ENCODE measurements around the gene TIPIN. TPM values are rescaled to one million over a fixed set of nuclear protein-coding genes. Genes with fewer than 3 reads are reported as not detected.
"Not testable (repeated sequence)": the region's sequence is repeated elsewhere in the genome, so short reads cannot be mapped to it uniquely, and the experiment has no call there.

Gene TIPIN
- total RNA-seq, 2 donors from 2014 or later = 8.0 to 20.1 TPM

DNA sequence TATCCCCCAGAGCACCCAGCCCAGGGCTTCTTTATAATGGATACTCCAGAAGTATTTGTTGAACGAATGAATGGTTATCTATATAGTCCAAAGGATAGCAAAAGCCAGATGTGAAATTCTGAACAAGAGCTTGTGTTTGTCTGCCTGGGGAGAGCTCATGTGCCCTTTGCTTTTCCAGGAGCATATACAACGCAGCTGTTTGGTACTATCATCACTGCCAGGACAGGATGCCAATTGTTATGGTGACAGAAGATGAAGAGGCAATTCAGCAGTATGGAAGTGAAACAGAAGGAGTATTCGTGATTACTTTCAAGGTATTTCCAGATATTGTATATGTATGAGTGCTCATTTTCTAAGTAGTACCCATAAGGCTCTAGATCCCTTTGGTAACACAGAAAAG is 48.0 kb downstream of the TIPIN start:
- Histone ChIP-seq H3K9me3 (no peaks in the 10 kb centered on the region), H3K4me3 (no peak overlapping the region), H3K36me3 (no peaks in the 10 kb centered on the region), H3K4me1 (replicated peaks) (no peaks in the 10 kb centered on the region), H3K27ac (no peak overlapping the region), H3K27me3 (replicated peaks; ENCODE audit: insufficient read depth) (no peaks in the 10 kb centered on the region)
- DNase-seq (ENCODE audit: low spot score) = no peak
- intact Hi-C loops (cut with DNase I) = no loop called here
- 93% methylated on average over 3 of the region's 3 CpGs for WGBS
- TF ChIP-seq POLR2AphosphoS5 (IDR thresholded peaks at IDR 0.05) (no peak), POLR2A (IDR thresholded peaks at IDR 0.05) (no peak), CTCF (IDR thresholded peaks at IDR 0.05) (no peak)

- WGBS = 62% methylated on average over 3 of the region's 3 CpGs
- no peak overlapping the region for H3K27ac ChIP-seq
- H3K4me3 ChIP-seq = no peak overlapping the region
- TF ChIP-seq CTCF (IDR thresholded peaks at IDR 0.05) = no peak
- no peak for TF ChIP-seq POLR2AphosphoS5 (IDR thresholded peaks at IDR 0.05)
- TF ChIP-seq POLR2A (IDR thresholded peaks at IDR 0.05) = no peak
- no peaks in the 10 kb centered on the region for H3K4me1 ChIP-seq (replicated peaks)
- H3K9me3 ChIP-seq = no peaks in the 10 kb centered on the region
- no peaks in the 10 kb centered on the region for H3K36me3 ChIP-seq
- intact Hi-C loops (cut with DNase I) = no loop called here
- DNase-seq (ENCODE audit: low spot score) = no peak
- no peaks in the 10 kb centered on the region for H3K27me3 ChIP-seq (replicated peaks; ENCODE audit: insufficient read depth)
Observed at GRCh38 chr15:66306381-66306780, 50.1 kb downstream of the TIPIN start.

DNA sequence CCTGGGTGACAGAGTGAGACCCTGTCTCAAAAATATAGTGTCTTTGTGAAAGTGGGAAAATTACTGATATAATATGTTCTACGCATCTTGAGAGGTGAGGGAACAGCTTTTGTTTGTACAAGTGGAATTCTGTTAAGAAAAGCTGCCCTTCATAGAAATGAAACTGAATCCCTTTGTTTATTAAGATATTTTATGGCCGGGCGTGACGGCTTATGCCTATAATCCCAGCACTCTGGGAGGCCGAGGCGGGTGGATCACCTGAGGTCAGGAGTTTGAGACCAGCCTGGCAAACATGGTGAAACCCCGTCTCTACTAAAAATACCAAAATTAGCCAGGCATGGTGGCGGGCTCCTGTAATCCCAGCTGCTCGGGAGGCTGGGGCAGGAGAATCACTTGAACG is 52.1 kb downstream of the TIPIN start:
- H3K27me3 ChIP-seq (replicated peaks; ENCODE audit: insufficient read depth); DNase-seq (ENCODE audit: low spot score); H3K36me3 ChIP-seq; H3K4me3 ChIP-seq; H3K9me3 ChIP-seq; H3K4me1 ChIP-seq (replicated peaks); intact Hi-C loops (cut with DNase I); H3K27ac ChIP-seq: not testable (repeated sequence)
- WGBS = 87% methylated on average over 10 of the region's 10 CpGs

DNA sequence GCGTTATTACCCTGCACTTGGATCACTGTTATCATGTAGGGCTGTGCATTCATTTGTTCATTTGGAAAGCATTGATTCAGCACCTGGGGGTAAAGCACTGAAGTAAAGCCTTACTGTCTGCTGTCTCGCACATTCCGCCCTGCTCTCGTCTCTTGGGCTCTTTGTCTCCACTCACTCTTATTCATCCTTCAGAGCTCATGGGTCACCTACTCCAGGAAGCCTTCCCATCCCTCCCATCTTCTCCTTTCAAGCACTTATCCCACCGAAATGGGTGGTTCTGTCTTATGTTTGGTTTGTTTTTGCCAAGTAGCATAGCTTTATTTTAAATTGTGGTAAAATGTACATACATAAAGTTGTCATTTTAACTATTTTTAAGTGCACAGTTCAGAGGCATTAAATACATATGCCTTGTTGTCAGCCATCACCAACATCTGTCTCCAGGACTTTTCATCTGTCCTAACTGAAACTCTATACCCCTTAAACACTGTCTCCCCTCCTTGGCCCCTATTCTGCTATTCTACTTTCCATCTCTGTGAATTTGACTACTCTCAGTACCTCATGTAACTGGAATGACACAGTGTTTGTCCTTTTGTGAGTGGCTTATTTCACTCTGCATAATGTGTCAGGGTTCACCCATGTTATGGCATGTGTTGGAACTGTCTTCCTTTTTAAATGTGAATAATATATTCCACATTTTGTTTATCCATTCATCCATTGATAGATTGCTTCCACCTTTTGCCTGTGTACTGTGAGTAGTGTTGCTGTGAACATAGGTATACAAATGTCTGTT is 53.8 kb downstream of the TIPIN start:
- H3K36me3 ChIP-seq = no peaks in the 10 kb centered on the region

GRCh38 chr15:66298803-66299251 is 57.7 kb downstream of the TIPIN start:
- WGBS = 61% methylated on average over 4 of the region's 4 CpGs
- H3K27me3 ChIP-seq (replicated peaks; ENCODE audit: insufficient read depth) = no peaks in the 10 kb centered on the region
- TF ChIP-seq CTCF (IDR thresholded peaks at IDR 0.05) = no peak
- TF ChIP-seq POLR2AphosphoS5 (IDR thresholded peaks at IDR 0.05) = no peak
- TF ChIP-seq POLR2A (IDR thresholded peaks at IDR 0.05) = no peak
- no peaks in the 10 kb centered on the region for H3K9me3 ChIP-seq
- H3K27ac ChIP-seq = no peak overlapping the region
- no peaks in the 10 kb centered on the region for H3K4me1 ChIP-seq (replicated peaks)
- no peak overlapping the region for H3K4me3 ChIP-seq
- DNase-seq (ENCODE audit: low spot score) = no peak
- no peaks in the 10 kb centered on the region for H3K36me3 ChIP-seq
- intact Hi-C loops (cut with DNase I) = no loop called here

More for the DNA sequence above, 53.8 kb downstream of the TIPIN start:
- TF ChIP-seq CTCF (IDR thresholded peaks at IDR 0.05) (no peak), POLR2A (IDR thresholded peaks at IDR 0.05) (no peak), POLR2AphosphoS5 (IDR thresholded peaks at IDR 0.05) (no peak)
- Histone ChIP-seq H3K9me3 (no peaks in the 10 kb centered on the region), H3K27me3 (replicated peaks; ENCODE audit: insufficient read depth) (no peaks in the 10 kb centered on the region), H3K27ac (no peak overlapping the region), H3K4me3 (no peak overlapping the region), H3K4me1 (replicated peaks) (no peaks in the 10 kb centered on the region)
- intact Hi-C loops (cut with DNase I) = no loop called here
- 77% methylated on average over 5 of the region's 5 CpGs for WGBS
- no peak for DNase-seq (ENCODE audit: low spot score)

Data from prostate gland (tissue), 2 donors.